Right lobe of liver (tissue), 6 donors: ENCODE data around the gene SPOCK1. TPM values are rescaled to one million over a fixed set of nuclear protein-coding genes. Genes with fewer than 3 reads are reported as not detected.

Source experiments
- ATAC-seq, 4 donors: fragments of 200-7000 bp; cut with Tn5 transposase; one replicate each; pipeline ENCODE4 v1.9.1; 2020; ENCODE audit warnings: mild to moderate bottlenecking in 4 of 4, moderate library complexity in 4 of 4
- DNase-seq, 3 donors: peaks; one replicate each; pipeline ENCODE4 v3.0.0-alpha.2; 2020
- H3K27ac ChIP-seq, 3 donors: fragments of 200-600 bp; one replicate each; pipeline ENCODE4 v1.8.0; 2022
- H3K27me3 ChIP-seq, 2 donors: fragments of 200-600 bp; one replicate each; pipeline ENCODE4 v1.8.0; 2022
- H3K36me3 ChIP-seq, 4 donors: fragments of 200-600 bp; sonication (generic) in 1 of 4; one replicate each; pipeline versions ENCODE4 v1.5.1 to v1.8.0; 2017 to 2022; ENCODE audit warnings: control low read depth in 1 of 4
- H3K4me1 ChIP-seq, 4 donors: fragments of 200-600 bp; sonication (generic) in 1 of 4; one replicate each; pipeline versions ENCODE4 v1.5.1 to v1.8.0; 2017 to 2022; ENCODE audit warnings: control low read depth in 1 of 4
- H3K4me3 ChIP-seq, 3 donors: fragments of 200-600 bp; one replicate each; pipeline ENCODE4 v1.8.0; 2022
- H3K9me3 ChIP-seq, 4 donors: fragments of 200-600 bp; sonication (generic) in 1 of 4; one replicate each; pipeline versions ENCODE4 v1.5.1 to v1.8.0; 2017 to 2022; ENCODE audit warnings: control low read depth in 1 of 4
- POLR2A ChIP-seq: fragments of 450-650 bp; IDR thresholded peaks from one replicate; pipeline ENCODE4 v1.6.1; 2017; ENCODE audit warnings: antibody characterized with exemption, mild to moderate bottlenecking
- WGBS: methylation state at CpG from one replicate; pipeline ENCODE4 v1.1.6; 2018; ENCODE audit warnings: low coverage, low lambda C conversion rate; ENCODE audit not compliant: insufficient coverage; ENCODE audit errors: missing lambda C conversion rate; 5-methylcytosine and 5-hydroxymethylcytosine counted together
- intact Hi-C, 2 donors: fragments of 100-400 bp; cut with DNase I; formaldehyde crosslinking; loops; one replicate each; pipeline versions ENCODE4 v1.11.2 to v1.14.1; 2022
- total RNA-seq, 6 experiments: library from RNA; depleted of rRNA in 2 of 6; stranded (reverse); fragments of >200 nt in 2 of 6; fragmentation: NEBNext Ultra II Directional in 3 of 6; extraction: Animal tissue kit (Norgen Biotek cat#: 25700) in 3 of 6; gene quantifications; one replicate each; pipeline versions ENCODE4 v1.1.0 to v1.2.4, GENCODE V29; 2016 to 2023
- TF ChIP-seq, protein P1 (sequence below), 4 donors: fragments of 200-600 bp in 3 of 4; fragments of 450-650 bp in 1 of 4; IDR thresholded peaks; one replicate each; pipeline versions ENCODE4 v1.5.1 to v1.8.0; 2016 to 2022; ENCODE audit warnings: antibody characterized with exemption in 4 of 4, mild to moderate bottlenecking in 2 of 4
- donor health status: DM: no; HTN: yes; CAD: no.
- donor health status: DM: no; HTN: no; CAD: no.
- donor health status: DM: no; HTN: no; CAD: no.
- donor health status: DM: no; HTN: yes; CAD: no.
- donor health status: DM: no; HTN: yes; CAD: no.

The SPOCK1 gene
- total RNA-seq, 6 experiments from 2014 or later = 0.06 to 0.86 (median 0.15) TPM; not detected in 1

DNA sequence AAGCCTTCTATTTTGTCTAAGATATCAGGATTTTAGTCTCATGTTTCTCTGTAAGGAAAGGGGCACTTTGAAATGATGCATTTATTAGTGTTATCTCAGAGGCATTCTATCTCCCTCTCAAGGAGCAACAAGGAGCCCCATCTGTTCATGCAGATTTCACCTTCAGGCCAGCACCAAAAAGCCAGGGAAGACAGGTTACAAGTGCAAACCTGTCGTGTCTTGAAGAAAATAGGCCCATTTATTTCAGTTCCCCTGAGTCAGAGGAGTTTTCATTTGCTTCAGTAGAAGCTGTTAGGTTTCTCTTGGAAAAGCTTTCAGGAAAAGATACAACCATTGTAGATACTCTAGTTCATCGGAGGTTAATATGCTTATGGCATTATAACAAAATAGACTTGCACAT is 97.2 kb downstream of the SPOCK1 start:
- Histone ChIP-seq H3K4me1 (no peaks in the 10 kb centered on the region), H3K27ac (no peak overlapping the region), H3K4me3 (no peak overlapping the region), H3K27me3 (no peaks in the 10 kb centered on the region), H3K9me3 (no peaks in the 10 kb centered on the region), H3K36me3 (no peaks in the 10 kb centered on the region)
- DNase-seq (no peak), ATAC-seq (no peak)
- TF ChIP-seq, protein P1, sequence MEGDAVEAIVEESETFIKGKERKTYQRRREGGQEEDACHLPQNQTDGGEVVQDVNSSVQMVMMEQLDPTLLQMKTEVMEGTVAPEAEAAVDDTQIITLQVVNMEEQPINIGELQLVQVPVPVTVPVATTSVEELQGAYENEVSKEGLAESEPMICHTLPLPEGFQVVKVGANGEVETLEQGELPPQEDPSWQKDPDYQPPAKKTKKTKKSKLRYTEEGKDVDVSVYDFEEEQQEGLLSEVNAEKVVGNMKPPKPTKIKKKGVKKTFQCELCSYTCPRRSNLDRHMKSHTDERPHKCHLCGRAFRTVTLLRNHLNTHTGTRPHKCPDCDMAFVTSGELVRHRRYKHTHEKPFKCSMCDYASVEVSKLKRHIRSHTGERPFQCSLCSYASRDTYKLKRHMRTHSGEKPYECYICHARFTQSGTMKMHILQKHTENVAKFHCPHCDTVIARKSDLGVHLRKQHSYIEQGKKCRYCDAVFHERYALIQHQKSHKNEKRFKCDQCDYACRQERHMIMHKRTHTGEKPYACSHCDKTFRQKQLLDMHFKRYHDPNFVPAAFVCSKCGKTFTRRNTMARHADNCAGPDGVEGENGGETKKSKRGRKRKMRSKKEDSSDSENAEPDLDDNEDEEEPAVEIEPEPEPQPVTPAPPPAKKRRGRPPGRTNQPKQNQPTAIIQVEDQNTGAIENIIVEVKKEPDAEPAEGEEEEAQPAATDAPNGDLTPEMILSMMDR (IDR thresholded peaks at IDR 0.05) = no peak
- no peak for TF ChIP-seq POLR2A
- intact Hi-C loops = no loop called here
- 53% methylated on average over 2 of the region's 2 CpGs for WGBS

DNA sequence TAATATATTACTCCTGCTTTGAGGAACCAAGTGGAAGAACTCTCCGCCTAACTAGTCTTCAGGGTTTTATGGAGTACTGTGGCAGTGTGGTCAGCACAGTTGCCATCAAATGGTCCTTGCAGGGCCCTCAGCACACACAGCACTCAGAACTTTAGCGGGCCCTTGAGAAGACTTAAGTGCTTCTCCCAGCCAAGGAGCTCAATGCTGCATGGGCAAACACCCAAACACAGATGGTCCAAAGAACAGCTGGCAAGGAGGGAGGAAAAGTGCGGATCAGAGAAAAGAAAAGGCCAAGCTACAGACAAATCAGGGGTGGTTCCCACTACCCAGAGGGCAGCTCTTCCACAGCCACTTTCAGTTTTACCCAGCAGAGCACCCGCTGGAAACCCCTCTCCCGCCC is 98.6 kb downstream of the SPOCK1 start:
- no peak for ATAC-seq
- no peaks in the 10 kb centered on the region for H3K4me1 ChIP-seq

GRCh38 chr5:137399911-137400310 is 99.2 kb downstream of the SPOCK1 start:
- TF ChIP-seq, protein P1 (IDR thresholded peaks at IDR 0.05) = no peak
- TF ChIP-seq POLR2A = no peak
- H3K36me3 ChIP-seq = no peaks in the 10 kb centered on the region
- no peaks in the 10 kb centered on the region for H3K27me3 ChIP-seq
- no peaks in the 10 kb centered on the region for H3K9me3 ChIP-seq
- no peak for DNase-seq
- ATAC-seq = no peak
- intact Hi-C loops = no loop called here
- no peaks in the 10 kb centered on the region for H3K4me1 ChIP-seq
- WGBS = 57% methylated on average over 1 of the region's 3 CpGs
- H3K27ac ChIP-seq = no peak overlapping the region
- H3K4me3 ChIP-seq = no peak overlapping the region

More for the DNA sequence above, 98.6 kb downstream of the SPOCK1 start:
- no peak overlapping the region for H3K27ac ChIP-seq
- H3K9me3 ChIP-seq = no peaks in the 10 kb centered on the region
- H3K4me3 ChIP-seq = no peak overlapping the region
- no peaks in the 10 kb centered on the region for H3K27me3 ChIP-seq
- 100% methylated on average over 1 of the region's 5 CpGs for WGBS
- no peak for TF ChIP-seq POLR2A
- TF ChIP-seq, protein P1 (IDR thresholded peaks at IDR 0.05) = no peak
- no peaks in the 10 kb centered on the region for H3K36me3 ChIP-seq
- intact Hi-C loops = no loop called here
- no peak for DNase-seq

DNA sequence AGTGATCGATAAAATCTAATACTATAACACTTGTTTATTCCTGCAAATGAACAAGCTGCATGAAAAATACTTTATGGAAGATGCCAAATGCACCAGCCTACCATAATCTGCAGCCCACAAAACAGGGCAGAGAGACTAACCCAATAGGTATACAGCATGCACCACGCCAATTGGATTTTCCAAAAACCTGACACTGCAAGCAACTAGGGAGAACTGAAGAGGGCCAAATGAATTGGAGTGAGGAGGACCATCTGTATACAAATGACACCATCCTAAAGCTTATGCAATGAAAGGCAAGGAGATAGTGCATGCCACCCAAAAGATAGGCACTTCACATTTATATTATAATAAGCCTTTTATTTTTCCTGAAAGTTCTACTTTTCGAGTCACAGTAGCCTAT is 100.4 kb downstream of the SPOCK1 start:
- Histone ChIP-seq H3K4me1 (no peaks in the 10 kb centered on the region), H3K27ac (no peak overlapping the region), H3K9me3 (no peaks in the 10 kb centered on the region), H3K36me3 (no peaks in the 10 kb centered on the region), H3K4me3 (no peak overlapping the region), H3K27me3 (no peaks in the 10 kb centered on the region)
- ATAC-seq = no peak
- intact Hi-C loops = no loop called here
- no peak for DNase-seq
- 66% methylated on average over 3 of the region's 3 CpGs for WGBS
- TF ChIP-seq, protein P1 (IDR thresholded peaks at IDR 0.05) = no peak
- no peak for TF ChIP-seq POLR2A

DNA sequence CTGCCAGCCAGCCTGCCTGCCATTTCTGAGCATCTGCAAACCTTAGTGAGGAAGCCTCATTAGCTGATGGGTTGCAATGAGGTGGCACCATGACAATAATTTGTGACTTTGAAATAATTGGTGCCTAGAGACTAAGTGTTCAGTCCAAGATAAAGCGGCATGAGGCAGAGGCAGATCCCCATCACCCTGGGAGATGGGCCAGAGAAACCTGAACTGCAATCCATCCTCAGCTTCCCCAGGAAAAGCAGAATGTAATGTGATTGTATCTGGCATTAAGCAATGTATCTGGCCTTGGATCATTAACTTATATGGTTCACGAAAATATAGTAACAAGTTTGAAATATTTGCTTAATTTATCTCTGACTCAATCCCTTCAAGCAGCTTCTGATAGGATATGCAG is 101.0 kb downstream of the SPOCK1 start:
- TF ChIP-seq, protein P1 (IDR thresholded peaks at IDR 0.05) = no peak
- TF ChIP-seq POLR2A = no peak
- H3K27me3 ChIP-seq = no peaks in the 10 kb centered on the region

More for the DNA sequence above, 101.0 kb downstream of the SPOCK1 start:
- H3K9me3 ChIP-seq = no peaks in the 10 kb centered on the region
- intact Hi-C loops = no loop called here
- 61% methylated on average over 2 of the region's 2 CpGs for WGBS
- no peak for ATAC-seq
- no peaks in the 10 kb centered on the region for H3K4me1 ChIP-seq
- no peak overlapping the region for H3K4me3 ChIP-seq
- H3K36me3 ChIP-seq = no peaks in the 10 kb centered on the region
- DNase-seq = no peak
- H3K27ac ChIP-seq = no peak overlapping the region
